ENCODE results near the gene ANKRD63. TPM values are rescaled to one million over a fixed set of nuclear protein-coding genes. Genes with fewer than 3 reads are reported as not detected.

Gene ANKRD63
- total RNA-seq, 4 donors from 2014 or later, result not detected

- 83% methylated on average over 5 of the region's 7 CpGs for WGBS
These were observed 23.8 kb downstream of the ANKRD63 start for GRCh38 chr15:40259021-40259420.

GRCh38 chr15:40258544-40258943 lies 24.3 kb downstream of the ANKRD63 start:
- no peaks in the 10 kb centered on the region for H3K36me3 ChIP-seq
- no peaks in the 10 kb centered on the region for H3K9me3 ChIP-seq
- H3K27ac ChIP-seq (replicated peaks in 1 of 4), result no peak overlapping the region
- TF ChIP-seq POLR2AphosphoS5 (IDR thresholded peaks at IDR 0.05), result no peak
- TF ChIP-seq POLR2A (IDR thresholded peaks at IDR 0.05; ENCODE audit: low read depth), result no peak
- TF ChIP-seq EP300 (IDR thresholded peaks at IDR 0.05), result no peak
- no peak for TF ChIP-seq CTCF (IDR thresholded peaks at IDR 0.05)
- whole genome bisulfite sequencing, result 88% methylated on average over 5 of the region's 8 CpGs
- no peak for DNase-seq (ENCODE audit: extremely low spot score)
- H3K4me3 ChIP-seq, result no peak overlapping the region
- intact Hi-C loops (cut with DNase I), result no loop called here
- peaks cover 2 to 13% (median 2%) of the 10 kb centered on the region in 4 donors for H3K4me1 ChIP-seq
- H3K27me3 ChIP-seq, result peaks cover 0 to 16% (median 0%) of the 10 kb centered on the region in 4 donors

More at GRCh38 chr15:40259021-40259420, 23.8 kb downstream of the ANKRD63 start:
- no peak overlapping the region for H3K27ac ChIP-seq (replicated peaks in 1 of 4)
- no peak for TF ChIP-seq CTCF (IDR thresholded peaks at IDR 0.05)
- no peak for TF ChIP-seq POLR2AphosphoS5 (IDR thresholded peaks at IDR 0.05)
- TF ChIP-seq EP300 (IDR thresholded peaks at IDR 0.05), result no peak
- TF ChIP-seq POLR2A (IDR thresholded peaks at IDR 0.05; ENCODE audit: low read depth), result no peak
- H3K4me3 ChIP-seq, result no peak overlapping the region
- intact Hi-C loops (cut with DNase I), result no loop called here
- DNase-seq (ENCODE audit: extremely low spot score), result no peak
- no peaks in the 10 kb centered on the region for H3K36me3 ChIP-seq
- peaks cover 0 to 13% (median 0%) of the 10 kb centered on the region in 4 donors for H3K4me1 ChIP-seq
- H3K27me3 ChIP-seq, result peaks cover 0 to 12% (median 0%) of the 10 kb centered on the region in 4 donors
- no peaks in the 10 kb centered on the region for H3K9me3 ChIP-seq

GRCh38 chr15:40257656-40258450 lies 25.0 kb downstream of the ANKRD63 start:
- intact Hi-C loops (cut with DNase I), result no loop called here
- DNase-seq (ENCODE audit: extremely low spot score), result no peak
- Histone ChIP-seq H3K36me3 (no peaks in the 10 kb centered on the region), H3K4me1 (peaks cover 9 to 13% (median 9%) of the 10 kb centered on the region in 4 donors), H3K4me3 (no peak overlapping the region), H3K9me3 (no peaks in the 10 kb centered on the region), H3K27me3 (peaks cover 0 to 21% (median under 1%) of the 10 kb centered on the region in 4 donors), H3K27ac (replicated peaks in 1 of 4) (no peak overlapping the region)
- WGBS, result 87% methylated on average over 9 of the region's 9 CpGs
- TF ChIP-seq POLR2A (IDR thresholded peaks at IDR 0.05; ENCODE audit: low read depth), result no peak
- TF ChIP-seq POLR2AphosphoS5 (IDR thresholded peaks at IDR 0.05), result no peak

GRCh38 chr15:40256638-40257235 lies 26.1 kb downstream of the ANKRD63 start:
- Histone ChIP-seq H3K36me3 (no peaks in the 10 kb centered on the region), H3K27me3 (peaks cover 0 to 29% (median 4%) of the 10 kb centered on the region in 4 donors), H3K4me1 (peaks cover 17 to 20% (median 19%) of the 10 kb centered on the region in 4 donors), H3K27ac (replicated peaks in 1 of 4) (no peak overlapping the region), H3K9me3 (no peaks in the 10 kb centered on the region), H3K4me3 (no peak overlapping the region)
- TF ChIP-seq EP300 (IDR thresholded peaks at IDR 0.05), result no peak
- no peak for TF ChIP-seq POLR2AphosphoS5 (IDR thresholded peaks at IDR 0.05)
- TF ChIP-seq POLR2A (IDR thresholded peaks at IDR 0.05; ENCODE audit: low read depth), result no peak
- TF ChIP-seq CTCF (IDR thresholded peaks at IDR 0.05), result no peak
- 94% methylated on average over 17 of the region's 17 CpGs for WGBS
- intact Hi-C loops (cut with DNase I), result no loop called here
- DNase-seq (ENCODE audit: extremely low spot score), result no peak

GRCh38 chr15:40255033-40255432 lies 27.8 kb downstream of the ANKRD63 start:
- intact Hi-C loops (cut with DNase I), result no loop called here

More at GRCh38 chr15:40255033-40255432, 27.8 kb downstream of the ANKRD63 start:
- Histone ChIP-seq H3K9me3 (no peaks in the 10 kb centered on the region), H3K36me3 (no peaks in the 10 kb centered on the region), H3K4me1 (peaks cover 17 to 20% (median 19%) of the 10 kb centered on the region in 4 donors), H3K4me3 (no peak overlapping the region), H3K27ac (replicated peaks in 1 of 4) (no peak overlapping the region), H3K27me3 (peaks cover 0 to 29% (median 4%) of the 10 kb centered on the region in 4 donors)
- TF ChIP-seq POLR2A (IDR thresholded peaks at IDR 0.05; ENCODE audit: low read depth), result no peak
- TF ChIP-seq EP300 (IDR thresholded peaks at IDR 0.05), result no peak
- no peak for TF ChIP-seq POLR2AphosphoS5 (IDR thresholded peaks at IDR 0.05)
- TF ChIP-seq CTCF (IDR thresholded peaks at IDR 0.05), result no peak
- WGBS, result 90% methylated on average over 3 of the region's 4 CpGs
- DNase-seq (ENCODE audit: extremely low spot score), result no peak

All from esophagus muscularis mucosa (tissue), 4 donors.